GM12874 (cell line): ENCODE results near the gene C1GALT1.

Source experiments
- TF ChIP-seq, protein P1 (sequence below): IDR thresholded peaks from 2 replicates; pipeline ENCODE4 v1.5.1; 2011; ENCODE audit warnings: low read depth, mild to moderate bottlenecking, control low read depth, low read length, moderate library complexity; ENCODE audit not compliant: insufficient read depth

The C1GALT1 gene

DNA sequence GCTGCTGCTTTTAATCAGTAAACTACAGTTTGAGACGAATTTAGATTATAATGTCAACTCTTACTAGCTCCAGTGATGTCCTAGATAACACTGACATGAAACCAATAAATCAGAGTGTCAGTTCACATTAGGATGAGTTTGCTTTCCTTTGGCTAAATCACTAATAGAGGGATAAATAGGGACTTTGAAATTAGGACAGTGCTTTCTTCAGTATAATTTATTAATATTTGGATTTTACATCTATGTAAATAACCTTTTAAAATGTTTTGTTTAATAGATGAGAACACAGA, 55.6 kb downstream of the C1GALT1 start:
- TF ChIP-seq, protein P1, sequence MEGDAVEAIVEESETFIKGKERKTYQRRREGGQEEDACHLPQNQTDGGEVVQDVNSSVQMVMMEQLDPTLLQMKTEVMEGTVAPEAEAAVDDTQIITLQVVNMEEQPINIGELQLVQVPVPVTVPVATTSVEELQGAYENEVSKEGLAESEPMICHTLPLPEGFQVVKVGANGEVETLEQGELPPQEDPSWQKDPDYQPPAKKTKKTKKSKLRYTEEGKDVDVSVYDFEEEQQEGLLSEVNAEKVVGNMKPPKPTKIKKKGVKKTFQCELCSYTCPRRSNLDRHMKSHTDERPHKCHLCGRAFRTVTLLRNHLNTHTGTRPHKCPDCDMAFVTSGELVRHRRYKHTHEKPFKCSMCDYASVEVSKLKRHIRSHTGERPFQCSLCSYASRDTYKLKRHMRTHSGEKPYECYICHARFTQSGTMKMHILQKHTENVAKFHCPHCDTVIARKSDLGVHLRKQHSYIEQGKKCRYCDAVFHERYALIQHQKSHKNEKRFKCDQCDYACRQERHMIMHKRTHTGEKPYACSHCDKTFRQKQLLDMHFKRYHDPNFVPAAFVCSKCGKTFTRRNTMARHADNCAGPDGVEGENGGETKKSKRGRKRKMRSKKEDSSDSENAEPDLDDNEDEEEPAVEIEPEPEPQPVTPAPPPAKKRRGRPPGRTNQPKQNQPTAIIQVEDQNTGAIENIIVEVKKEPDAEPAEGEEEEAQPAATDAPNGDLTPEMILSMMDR, result no peak

GRCh38 chr7:7239346-7239745, 57.0 kb downstream of the C1GALT1 start:
- TF ChIP-seq, protein P1, result no peak

GRCh38 chr7:7242899-7243298, 60.6 kb downstream of the C1GALT1 start:
- TF ChIP-seq, protein P1, result no peak

DNA sequence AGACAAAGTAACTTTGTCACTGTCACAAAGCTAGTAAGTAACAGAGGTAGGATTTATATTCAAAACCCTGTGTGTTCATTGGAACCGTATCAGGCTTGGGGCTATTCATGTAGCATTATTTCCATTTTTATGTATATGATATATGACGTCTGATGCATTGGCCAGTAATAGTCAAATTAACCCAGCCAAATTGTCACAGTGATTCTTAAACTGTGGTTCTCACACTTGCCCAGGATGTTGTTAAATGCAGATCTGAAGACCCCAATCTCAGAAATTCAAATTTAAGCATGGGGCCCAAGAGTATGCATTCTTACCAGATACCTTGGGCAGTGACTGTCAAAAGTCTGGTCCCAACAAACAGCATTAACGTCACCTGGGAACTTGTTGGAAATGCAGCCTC, 63.9 kb downstream of the C1GALT1 start:
- TF ChIP-seq, protein P1, result no peak

DNA sequence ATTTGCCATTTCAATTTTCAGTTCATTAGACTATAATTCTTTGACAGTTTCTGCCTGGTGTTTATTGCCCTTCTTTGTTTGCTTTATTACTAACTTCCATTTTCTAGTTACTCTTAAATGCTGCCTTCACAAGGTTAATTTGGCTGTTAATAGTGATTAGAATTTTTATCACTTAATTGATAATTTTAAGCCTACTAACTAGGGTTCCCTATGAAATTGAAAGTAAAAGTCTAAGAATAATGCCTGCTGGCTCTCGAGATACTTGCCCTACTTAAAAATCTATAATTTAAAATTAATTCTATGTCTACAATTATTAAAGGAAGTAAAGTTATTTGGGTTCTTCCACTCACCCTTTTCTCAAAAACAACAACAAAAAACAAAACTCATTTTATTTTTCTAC, 65.3 kb downstream of the C1GALT1 start:
- TF ChIP-seq, protein P1, result no peak

DNA sequence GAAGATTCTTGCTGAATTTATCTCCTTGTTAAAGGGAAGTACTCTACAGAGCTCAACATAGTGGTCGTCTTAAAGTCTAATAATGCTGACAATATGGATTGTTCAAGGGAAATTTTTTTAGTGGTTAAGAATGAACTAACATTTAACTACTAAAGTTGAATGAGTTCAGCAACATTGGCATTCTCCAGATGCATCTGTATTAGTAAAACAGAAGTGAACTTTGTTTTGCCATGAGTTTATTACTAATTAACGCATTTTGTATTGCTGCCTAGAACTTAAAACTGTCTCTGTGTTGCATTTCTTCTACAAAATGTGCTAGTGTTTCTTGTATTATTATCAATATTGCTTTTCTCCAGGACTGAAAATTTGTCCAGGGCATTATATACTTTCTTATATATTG, 67.5 kb downstream of the C1GALT1 start:
- TF ChIP-seq, protein P1, result no peak

DNA sequence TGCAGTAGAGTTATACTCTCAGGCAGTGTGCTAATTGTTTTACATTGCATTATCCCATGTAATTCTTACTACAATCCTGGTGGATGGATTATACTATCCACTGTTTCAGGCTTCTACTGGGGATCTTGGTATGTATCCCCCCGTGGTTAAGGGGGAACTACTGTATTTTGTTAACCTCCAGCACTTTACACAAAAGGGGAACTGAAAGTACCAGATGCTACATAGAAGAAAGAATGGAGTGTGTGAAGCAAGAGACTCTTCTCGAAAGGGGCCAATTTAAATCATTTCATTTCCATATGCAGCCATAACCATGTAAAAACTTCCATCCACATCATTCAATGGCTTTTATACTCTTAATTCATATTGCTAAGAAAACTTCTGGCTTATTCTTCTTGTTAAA, 69.4 kb downstream of the C1GALT1 start:
- TF ChIP-seq, protein P1, result no peak

GRCh38 chr7:7254319-7254718, 72.0 kb downstream of the C1GALT1 start:
- TF ChIP-seq, protein P1, result no peak
